Stimulated activated CD8-positive, alpha-beta memory T cell treated with anti-CD3 and anti-CD28 coated beads, Interleukin-15, amount 100 ng/mL, for 4 hours (primary cell): ENCODE measurements around the gene CCDC78.
"Not testable (repeated sequence)": the region's sequence is repeated elsewhere in the genome, so short reads cannot be mapped to it uniquely, and the experiment has no call there.

ENCODE experiments used
- DNase-seq, 2 donors: peaks; one replicate each; pipeline ENCODE4 v3.0.0-alpha.2; 2020; ENCODE audit warnings: low read depth in 2 of 2

The CCDC78 gene

DNA sequence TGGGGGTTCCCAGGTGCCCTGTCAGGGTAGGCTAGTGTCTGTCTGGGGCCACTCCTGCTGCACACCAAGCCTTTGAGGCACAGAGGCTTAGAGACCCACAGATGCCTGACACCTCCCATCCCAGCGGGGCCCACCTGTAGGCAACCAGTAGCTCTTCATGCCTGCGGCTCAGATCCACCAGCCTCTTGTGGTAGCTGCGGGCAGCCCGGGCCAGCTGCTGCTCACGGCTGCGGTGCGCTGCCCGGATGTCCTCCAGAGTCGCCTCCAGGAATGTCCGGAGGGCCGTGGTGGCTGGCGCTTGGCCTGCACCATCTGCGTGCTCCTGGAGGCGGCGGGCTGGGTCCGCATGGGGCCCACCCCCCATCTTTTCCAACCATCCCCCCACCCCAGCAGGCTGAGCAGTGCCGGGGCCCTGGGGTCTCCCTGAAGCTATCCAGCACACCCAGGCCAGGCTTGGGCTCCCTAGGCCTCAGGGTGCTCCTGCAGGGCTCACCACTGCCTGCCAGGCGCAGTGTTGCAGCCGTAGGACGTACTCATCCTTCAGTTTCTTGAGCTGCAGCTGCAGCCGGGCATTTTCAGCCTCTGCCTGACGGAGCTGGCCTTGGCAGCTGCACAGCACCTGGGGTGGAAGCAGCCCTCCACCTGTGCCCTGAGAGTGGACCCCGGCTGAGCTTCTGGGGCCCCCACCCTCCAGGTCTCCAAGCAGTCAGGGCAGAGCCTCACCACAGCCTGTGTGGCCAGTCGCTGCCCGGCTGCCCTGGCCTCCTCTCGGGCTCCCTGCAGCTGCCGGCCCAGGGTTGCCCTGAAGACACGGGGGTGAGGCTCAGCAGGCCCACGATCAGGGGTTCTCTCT is 1.8 kb downstream of the CCDC78 start:
- DNase-seq, result no peak

- no peak for DNase-seq
Measured at GRCh38 chr16:723695-724094, 2.5 kb downstream of the CCDC78 start.

DNA sequence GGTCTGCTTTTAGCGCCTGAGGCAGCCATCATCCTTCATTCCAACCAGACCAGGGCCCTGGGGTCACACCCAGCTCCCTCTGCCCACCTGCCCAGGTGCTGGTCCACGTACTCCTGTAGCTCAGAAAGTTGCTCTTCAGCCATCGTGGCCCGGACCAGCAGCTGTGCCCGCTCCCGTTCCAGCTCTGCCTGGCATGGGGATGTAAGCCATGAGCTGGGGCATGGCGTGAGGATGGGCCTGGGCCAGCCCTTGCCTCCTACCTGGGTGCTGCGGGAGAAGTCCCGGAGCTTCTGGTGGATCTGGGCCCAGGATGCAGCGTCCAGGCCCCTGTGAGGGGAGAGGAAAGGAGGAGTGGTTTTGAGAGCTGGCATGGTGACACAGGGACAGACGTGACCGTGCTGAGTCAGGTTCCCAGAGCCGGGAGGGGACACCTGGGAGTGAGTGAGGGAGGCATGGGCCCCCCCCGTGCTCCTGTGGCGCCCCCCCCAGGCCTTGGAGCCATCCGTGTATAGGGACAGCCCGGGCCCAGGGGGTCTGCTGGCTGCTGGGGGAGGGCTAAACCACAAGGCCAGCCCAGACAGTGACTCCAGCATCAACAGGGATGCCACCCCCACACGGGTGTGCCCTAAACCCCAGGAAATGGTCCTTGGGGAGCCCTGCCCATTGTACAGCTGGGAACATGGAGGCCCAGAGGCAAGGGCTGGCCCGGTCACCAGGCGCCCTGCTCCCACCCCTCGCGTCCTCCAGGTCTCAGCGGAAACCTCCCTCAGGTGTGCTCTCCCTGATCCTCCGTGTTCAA is 3.2 kb downstream of the CCDC78 start:
- no peak for DNase-seq

- DNase-seq, result no peak
Measured at GRCh38 chr16:721765-722540, 4.3 kb downstream of the CCDC78 start.

GRCh38 chr16:720990-721764 is 5.1 kb downstream of the CCDC78 start, which contains the start of gene ANTKMT:
ANTKMT (plus strand) TSS chr16:721146; CDS start chr16:721275, 129 bp downstream.
- peak; percentile 36 to 59 for DNase-seq

DNA sequence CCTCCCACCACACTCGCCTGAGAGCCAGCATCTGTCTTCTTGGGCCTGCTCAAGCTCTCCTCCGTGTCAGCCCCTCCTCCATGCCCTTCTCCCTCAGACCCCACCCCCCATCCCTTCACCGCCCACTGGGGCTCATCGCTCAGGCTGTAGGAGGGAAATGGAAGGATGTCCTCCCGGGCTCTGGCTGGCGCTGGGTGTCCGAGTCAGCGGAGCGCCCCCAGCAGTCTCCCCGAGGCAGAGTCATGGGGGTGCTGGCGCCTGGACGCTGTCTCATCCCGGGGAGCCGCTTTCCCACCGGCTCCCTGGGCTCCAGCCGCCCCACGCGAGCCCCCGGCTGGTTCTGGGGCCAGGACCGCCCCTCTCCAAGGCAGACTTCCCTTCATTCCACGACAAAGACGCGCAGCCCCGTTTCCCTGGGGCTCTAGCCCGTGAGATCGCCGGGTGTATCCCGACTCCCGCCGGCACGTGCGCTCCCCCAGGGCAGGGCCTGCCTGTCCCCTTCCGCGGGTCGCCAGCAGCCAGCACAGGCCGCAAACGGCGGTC is 5.7 kb downstream of the CCDC78 start:
- DNase-seq, result no peak

DNA sequence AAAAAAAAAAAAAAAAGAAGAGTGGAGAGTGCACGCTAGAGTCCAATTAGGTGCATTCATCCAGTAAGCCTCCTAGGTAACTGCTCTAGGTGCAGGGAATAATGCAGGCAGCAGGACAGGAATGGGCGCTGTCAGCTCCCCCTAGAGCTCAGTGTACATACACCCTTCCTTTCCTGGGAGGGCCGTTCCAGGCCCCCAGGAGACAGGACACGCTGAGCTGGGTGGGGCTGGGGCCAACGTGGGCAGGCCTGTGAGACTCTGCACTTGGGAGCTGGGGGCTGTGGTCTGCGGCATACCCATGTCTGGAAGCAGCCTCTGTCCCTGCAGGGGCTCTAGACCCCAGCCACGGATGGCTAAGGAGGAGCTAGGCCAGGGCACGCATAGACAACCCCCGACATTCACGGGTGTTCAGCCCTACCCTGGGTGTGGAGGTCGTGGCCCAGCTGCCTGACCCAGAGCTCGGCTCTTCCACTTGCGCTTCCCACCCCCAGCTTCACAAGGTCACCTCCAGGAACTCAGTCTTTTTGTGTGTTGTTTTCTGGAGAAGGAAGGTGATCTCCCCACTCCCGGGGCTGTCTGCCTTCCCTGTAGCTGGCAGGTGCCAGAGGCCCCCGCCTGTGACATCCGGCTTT is 6.3 kb downstream of the CCDC78 start:
- DNase-seq, result no peak

- DNase-seq, result no peak
Measured at GRCh38 chr16:718922-719321, 7.3 kb downstream of the CCDC78 start.

DNA sequence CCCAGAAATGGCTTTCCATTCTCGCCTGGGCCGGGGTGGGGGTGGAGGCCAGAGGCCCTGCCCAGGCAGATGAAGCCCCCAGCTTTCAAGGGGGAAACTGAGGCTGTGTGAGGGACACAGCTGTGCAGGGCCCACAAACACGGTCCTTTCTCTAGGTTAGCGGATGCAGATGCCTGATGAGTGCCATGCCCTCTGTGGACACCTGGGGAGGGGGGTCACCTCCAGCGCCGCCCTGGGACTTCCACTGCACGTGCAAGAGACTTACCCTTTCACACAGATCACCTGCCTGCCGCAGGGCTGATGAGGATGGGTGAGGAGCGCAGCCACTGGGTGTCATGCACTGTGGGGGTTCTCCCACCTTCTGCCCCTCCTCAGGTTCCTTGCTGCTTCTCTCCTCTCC is 7.9 kb downstream of the CCDC78 start:
- no peak for DNase-seq

- no peak for DNase-seq
Measured at GRCh38 chr16:717450-718245, 8.6 kb downstream of the CCDC78 start.

- no peak for DNase-seq
Measured at GRCh38 chr16:716768-717325, 9.4 kb downstream of the CCDC78 start.

DNA sequence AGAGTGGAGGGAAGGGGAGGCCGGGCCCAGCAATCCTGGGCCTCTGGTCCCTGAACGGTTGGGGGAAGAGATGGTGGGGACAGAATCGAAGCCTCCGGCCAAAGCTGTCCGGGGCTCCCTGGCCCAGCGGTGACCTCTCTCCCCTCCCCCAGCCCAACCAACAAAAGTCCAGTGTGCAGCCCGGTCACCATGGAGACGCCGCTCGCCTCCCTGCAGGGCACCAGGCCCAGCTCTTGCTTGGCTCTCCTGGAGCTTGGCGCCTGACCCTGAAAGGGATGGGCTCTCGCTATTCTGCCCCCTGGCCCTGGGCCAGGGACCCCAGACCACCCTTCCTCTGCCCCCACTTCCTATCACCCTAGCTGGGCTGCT is 10.1 kb downstream of the CCDC78 start:
- no peak for DNase-seq

DNA sequence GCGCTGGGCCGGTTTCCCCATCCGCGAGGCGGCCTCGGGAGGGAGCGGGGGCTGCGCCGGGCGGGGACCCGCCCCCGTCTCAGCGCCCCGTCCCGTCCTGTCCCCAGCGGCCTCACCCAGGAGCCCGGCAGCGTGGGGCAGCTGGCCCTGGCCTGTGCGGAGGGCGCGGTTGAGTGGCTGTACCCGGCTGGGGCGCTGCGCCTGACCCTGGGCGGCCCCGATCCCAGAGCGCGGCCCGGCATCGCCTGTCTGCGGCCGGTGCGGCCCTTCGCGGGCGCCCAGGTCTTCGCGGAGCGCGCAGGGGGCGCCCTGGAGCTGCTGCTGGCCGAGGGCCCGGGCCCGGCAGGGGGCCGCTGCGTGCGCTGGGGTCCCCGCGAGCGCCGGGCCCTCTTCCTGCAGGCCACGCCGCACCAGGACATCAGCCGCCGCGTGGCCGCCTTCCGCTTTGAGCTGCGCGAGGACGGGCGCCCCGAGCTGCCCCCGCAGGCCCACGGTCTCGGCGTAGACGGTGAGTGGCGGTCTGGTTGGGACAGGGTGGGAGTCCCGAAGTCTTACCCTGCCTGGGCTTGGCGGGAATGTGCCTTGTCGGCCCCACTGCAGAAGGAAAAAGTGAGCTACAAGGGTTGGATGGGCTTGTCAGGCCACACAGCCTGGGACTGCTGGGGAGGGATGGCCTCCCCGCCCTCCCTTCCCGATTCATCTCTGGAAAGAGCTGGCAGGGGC is 10.6 kb downstream of the CCDC78 start:
- no peak for DNase-seq

DNA sequence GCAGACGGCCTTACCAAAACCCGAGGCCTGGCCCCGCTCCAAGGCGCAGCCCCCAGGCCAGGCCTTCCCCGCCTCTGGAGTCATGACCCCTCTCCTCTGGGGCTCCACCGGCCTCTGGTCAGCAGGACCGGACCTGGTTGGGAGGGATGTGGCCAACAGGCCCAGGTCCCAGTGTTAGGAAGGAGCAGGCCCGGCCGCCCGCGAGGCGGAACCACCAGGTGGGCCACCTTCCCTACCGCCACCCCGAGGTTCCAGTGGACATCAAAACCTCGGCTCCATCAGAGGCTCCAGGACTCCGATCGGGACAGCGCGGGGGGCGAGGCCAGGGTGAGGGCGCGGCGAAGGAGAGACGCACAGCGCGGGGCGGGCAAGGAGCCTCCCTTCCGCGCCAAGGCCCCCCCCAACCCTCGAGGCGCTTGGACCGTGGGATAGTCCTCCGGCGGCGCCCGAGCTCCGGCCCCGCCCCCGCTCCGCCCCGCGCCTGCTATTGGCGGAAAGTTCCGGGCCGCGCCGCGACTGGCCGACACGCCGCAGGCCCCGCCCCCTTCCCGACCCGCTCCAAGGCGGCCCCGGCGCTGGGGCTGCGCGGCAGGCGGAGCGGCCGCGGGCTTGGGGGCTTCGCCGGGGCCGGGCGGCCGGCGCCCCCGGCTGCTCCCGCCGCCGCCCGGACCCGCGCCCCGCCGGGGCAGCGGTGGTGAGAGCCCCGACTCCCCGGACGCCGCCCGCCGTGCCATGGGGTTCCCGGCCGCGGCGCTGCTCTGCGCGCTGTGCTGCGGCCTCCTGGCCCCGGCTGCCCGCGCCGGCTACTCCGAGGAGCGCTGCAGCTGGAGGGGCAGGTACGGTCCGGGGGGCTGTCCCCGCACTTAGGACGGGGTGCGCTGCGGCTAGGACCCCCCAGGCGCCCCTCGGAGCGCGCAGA is 11.4 kb downstream of the CCDC78 start, which contains the start of gene METRN:
Gene METRN (plus strand): TSS at position 561 of the 919 bp plus-strand sequence. CDS start 172 bp downstream, at position 733.
- DNase-seq, result peak; percentile 72 to 79

DNA sequence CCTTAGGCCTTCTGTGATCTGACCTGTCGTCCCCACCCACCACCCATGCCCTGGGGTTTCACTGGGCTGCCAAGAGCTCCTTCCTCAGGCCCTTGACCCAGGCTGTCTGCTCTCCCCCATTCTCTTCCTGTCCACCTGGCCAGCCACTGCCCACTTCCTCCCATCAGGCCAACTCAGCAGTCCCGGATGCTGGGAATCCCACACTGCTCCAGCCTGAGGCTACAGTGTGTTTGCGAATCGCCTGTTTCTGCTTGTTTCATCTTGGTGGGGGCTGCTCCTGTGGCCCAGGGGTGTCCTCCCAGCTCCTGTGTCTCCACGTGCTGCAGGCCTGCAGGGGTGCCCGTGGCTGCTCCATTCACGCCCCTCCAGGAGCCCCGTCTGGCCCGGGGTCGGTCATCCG is 12.2 kb downstream of the CCDC78 start:
- DNase-seq, result no peak

- not testable (repeated sequence) for DNase-seq
Measured at GRCh38 chr16:712740-713250, 13.4 kb downstream of the CCDC78 start.
